ENCODE data around the gene ANXA5. TPM values are rescaled to one million over a fixed set of nuclear protein-coding genes. Genes with fewer than 3 reads are reported as not detected.

Gene ANXA5
- total RNA-seq, 1 experiment from 2014 or later, result 231 TPM

DNA sequence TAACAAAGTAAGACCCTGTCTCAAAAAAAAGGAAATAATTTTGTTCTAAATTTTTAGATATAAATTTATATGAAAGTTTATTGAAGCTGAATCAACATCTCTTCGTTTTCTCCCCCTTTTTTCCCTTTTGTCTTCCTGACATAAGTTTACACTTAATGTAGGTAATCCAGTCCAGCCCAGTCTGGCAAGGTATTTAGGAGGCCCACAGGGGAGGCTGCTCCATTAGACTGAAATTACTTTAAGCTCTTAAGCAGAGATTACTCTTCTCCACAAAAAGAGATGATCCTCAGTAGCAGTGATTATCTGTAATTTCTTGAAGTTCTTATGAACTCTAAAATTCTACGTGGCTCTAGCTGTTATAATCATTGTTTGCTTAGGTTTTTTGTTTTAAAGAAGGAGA, 46.0 kb downstream of the ANXA5 start:
- H2AK5ac ChIP-seq (ENCODE audit: insufficient read length, low read length), result no peak overlapping the region
- no CpG with 5 or more reads among the region's 2 CpGs for WGBS (ENCODE audit: extremely low coverage, insufficient read length, low lambda C conversion rate)
- no peaks in the 10 kb centered on the region for H3K9me3 ChIP-seq (ENCODE audit: control insufficient read depth, low read depth, low read length)

More for the DNA sequence above, 46.0 kb downstream of the ANXA5 start:
- Histone ChIP-seq H2BK15ac (ENCODE audit: low read depth, low read length) (no peak overlapping the region), H3K27me3 (ENCODE audit: insufficient read depth, low read length) (no peaks in the 10 kb centered on the region), H4K5ac (ENCODE audit: insufficient read length, low read depth, low read length) (no peak overlapping the region), H3K23ac (ENCODE audit: insufficient read length, low read depth, low read length) (no peak overlapping the region), H3K79me1 (ENCODE audit: insufficient read depth, low read depth, low read length, poor library complexity, severe bottlenecking) (no peaks in the 10 kb centered on the region), H4K20me1 (ENCODE audit: control insufficient read depth, insufficient read depth, insufficient read length) (no peaks in the 10 kb centered on the region), H3K23me2 (ENCODE audit: insufficient read length, low read depth, low read length, poor library complexity, severe bottlenecking) (no peaks in the 10 kb centered on the region), H2BK20ac (ENCODE audit: low read depth, low read length, poor library complexity, severe bottlenecking) (no peak overlapping the region), H3K9ac (ENCODE audit: extremely low read depth, insufficient read length, low read length) (no peak overlapping the region), H3K4me1 (ENCODE audit: insufficient read depth, low read length) (no peaks in the 10 kb centered on the region), H3K14ac (ENCODE audit: insufficient read depth, low read length) (no peak overlapping the region), H4K8ac (replicated peaks; ENCODE audit: insufficient read length, low read depth, low read length) (no peak overlapping the region), H3T11ph (ENCODE audit: low read length) (no peak overlapping the region), H2BK12ac (ENCODE audit: insufficient read length, low read depth, low read length) (no peak overlapping the region), H4K91ac (ENCODE audit: insufficient read length, low read depth, low read length) (no peak overlapping the region), H3K18ac (ENCODE audit: insufficient read length, low read depth, low read length) (no peak overlapping the region), H3K79me2 (ENCODE audit: insufficient read depth, low read length) (no peaks in the 10 kb centered on the region), H3K4ac (ENCODE audit: low read depth, low read length) (no peak overlapping the region), H2BK5ac (ENCODE audit: insufficient read length, low read length) (no peak overlapping the region), H3K27ac (ENCODE audit: insufficient read length, low read depth, low read length) (no peak overlapping the region), H3K4me2 (ENCODE audit: insufficient read depth, insufficient read length, low read length) (no peak overlapping the region), H3K56ac (ENCODE audit: insufficient read length, low read depth, low read length) (no peak overlapping the region), H2BK120ac (ENCODE audit: low read depth, low read length, poor library complexity, severe bottlenecking) (no peak overlapping the region), H2AFZ (ENCODE audit: low read length) (no peak overlapping the region)
- Mint-ChIP-seq H3K9me3 (no peaks in the 10 kb centered on the region), H3K4me1 (no peaks in the 10 kb centered on the region), H3K36me3 (ENCODE audit: insufficient read depth in 1 of 3, low read depth in 3 of 3) (no peaks in the 10 kb centered on the region), H3K27me3 (ENCODE audit: low read depth) (no peaks in the 10 kb centered on the region), H3K27ac (no peak overlapping the region), H3K4me3 (no peak overlapping the region)
- no peak for DNase-seq
- TF ChIP-seq, protein P1, sequence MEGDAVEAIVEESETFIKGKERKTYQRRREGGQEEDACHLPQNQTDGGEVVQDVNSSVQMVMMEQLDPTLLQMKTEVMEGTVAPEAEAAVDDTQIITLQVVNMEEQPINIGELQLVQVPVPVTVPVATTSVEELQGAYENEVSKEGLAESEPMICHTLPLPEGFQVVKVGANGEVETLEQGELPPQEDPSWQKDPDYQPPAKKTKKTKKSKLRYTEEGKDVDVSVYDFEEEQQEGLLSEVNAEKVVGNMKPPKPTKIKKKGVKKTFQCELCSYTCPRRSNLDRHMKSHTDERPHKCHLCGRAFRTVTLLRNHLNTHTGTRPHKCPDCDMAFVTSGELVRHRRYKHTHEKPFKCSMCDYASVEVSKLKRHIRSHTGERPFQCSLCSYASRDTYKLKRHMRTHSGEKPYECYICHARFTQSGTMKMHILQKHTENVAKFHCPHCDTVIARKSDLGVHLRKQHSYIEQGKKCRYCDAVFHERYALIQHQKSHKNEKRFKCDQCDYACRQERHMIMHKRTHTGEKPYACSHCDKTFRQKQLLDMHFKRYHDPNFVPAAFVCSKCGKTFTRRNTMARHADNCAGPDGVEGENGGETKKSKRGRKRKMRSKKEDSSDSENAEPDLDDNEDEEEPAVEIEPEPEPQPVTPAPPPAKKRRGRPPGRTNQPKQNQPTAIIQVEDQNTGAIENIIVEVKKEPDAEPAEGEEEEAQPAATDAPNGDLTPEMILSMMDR (conservative IDR thresholded peaks at IDR 0.05), result no peak
